Middle frontal gyrus (tissue), 1 donor: Measurements from ENCODE around the gene NGEF.

Source experiments
- DNase-seq: peaks from one replicate; pipeline ENCODE4 v3.0.0-alpha.2; 2015; ENCODE audit warnings: low spot score; ENCODE audit errors: extremely low spot score

NGEF gene

GRCh38 chr2:233000886-233001750, 11.9 kb downstream of the NGEF start:
- DNase-seq = no peak

DNA sequence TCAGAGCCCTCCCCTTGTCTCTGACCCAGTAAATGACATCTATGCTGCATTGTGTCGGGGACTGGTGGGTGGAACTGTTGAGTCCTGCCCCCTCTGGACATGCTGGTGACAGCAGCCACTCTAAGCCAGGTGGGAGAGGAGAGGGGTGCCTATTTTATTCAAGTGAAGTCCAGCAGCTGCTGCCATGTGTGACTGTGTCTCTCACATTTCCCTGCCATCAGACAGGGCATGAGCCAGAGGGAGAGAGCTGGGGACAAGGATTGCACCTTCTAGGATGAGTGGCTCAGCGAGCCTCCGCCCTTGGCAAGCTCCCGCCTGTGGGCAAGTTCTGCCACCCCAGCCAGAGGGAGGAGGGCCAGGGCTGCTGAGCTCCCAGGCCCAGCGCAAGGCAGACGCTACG, 13.7 kb downstream of the NGEF start:
- DNase-seq = no peak

GRCh38 chr2:232998666-232998985, 14.4 kb downstream of the NGEF start:
- DNase-seq = no peak

DNA sequence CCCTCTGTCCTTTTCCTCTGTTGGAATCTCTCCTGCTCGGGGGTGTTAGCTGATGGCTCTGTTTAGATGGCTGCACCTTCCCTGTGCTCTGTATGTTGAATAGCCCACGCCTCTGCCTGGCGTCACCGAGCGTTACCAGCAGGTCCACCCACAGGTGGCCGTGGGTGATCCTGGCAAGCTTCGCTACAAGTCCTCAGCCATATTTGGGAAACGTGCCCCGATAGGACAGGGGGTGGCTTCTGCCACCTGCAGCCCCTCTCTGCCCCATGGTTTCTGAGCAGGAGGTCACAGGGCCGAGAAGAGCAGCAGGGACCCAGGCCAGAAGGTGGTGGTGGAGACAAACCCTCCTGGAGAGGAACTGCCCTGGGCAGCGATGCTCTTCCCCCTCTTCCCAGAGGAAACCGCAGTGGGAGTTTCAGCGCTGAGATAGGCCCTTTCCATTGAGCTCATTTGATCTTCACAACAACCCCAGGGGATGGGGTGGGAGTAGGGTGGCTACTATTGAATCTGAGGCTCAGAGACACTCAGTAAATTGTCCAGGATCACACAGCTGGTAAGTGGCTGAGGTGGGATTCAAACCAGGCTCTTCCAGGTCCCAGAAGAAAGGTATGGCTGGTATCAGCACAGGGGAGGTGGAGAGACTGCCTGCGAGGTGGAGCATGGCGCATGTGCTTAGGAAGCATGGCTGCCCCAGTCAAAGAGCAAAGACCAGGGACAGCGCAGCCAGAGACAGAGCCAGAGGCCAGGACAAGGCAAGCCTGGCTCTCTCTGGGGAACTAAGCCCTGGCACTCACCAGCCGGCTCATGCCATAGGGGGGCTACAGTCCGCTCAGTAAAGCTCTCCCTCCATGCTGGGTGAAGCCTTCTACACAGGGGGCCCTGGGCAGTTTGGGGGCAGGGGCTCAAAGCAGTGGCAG, 15.0 kb downstream of the NGEF start:
- DNase-seq = no peak

DNA sequence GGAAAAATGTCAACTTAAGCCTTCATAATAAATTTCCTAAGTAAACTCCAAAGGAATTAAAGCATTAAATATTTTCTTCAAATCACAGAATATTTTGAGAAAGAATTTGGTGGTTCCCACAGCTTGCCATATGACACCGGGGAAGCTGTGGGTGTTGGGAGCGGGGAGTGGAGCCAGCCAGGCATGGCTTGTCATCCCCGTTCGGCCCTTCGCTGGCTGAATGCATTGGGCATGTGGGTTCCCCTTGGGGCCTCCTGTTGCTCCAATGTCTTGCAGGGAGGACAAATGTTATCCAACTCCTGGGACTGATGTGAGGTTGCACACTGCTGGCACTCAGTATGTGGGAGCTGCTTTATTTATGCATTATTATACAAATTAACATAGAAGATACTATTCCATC, 18.6 kb downstream of the NGEF start:
- DNase-seq = no peak

DNA sequence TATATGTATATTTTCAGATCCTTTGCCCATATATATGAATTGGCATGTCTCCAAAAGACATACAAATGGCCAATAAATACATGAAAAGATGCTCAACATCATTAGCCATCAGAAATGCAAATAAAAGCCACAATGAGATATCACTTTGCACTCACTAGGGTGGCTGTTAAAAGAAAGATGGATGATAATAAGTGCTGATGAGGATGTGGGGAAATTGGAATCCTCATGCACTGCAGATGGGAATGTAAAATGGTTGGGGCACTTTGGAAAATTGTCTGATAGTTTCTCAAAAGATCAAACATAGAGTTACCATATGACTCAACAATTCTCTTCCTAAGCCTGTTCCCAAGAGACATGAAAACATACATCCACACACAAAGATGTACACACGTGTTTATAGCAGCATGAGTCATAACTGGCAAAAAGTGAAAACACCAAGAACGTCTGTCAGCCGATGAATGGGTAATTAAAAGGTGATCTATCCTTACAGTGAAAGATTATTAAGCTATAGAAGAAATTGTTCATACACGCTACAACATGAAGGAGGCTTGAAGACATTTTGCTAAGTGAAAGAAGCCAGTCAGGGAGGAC, 19.7 kb downstream of the NGEF start:
- DNase-seq = no peak

GRCh38 chr2:232986155-232986554, 26.9 kb downstream of the NGEF start:
- no peak for DNase-seq

GRCh38 chr2:232984451-232985207, 28.4 kb downstream of the NGEF start:
- DNase-seq = no peak

DNA sequence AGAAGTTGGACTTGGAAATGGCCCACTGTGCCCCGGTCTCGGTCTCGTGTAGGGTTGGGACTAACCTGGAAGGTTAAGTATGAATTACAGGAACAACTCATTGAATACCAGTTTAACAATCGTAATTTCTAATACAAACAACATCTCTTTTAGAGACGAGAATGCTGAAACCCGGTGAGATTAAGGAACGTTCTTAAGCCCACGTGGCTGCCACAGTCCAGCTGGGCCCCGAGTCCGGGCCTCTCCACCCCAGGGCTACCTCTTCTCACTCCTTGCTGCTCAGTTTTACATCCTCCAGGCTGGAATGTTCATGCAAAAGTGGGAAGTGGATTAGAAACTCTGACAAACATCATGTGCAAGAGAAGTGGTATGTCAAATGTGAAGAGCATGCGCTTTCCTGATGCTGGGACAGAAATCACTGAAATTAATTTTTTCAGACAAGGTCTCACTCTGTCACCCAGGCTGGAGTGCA, 29.4 kb downstream of the NGEF start:
- DNase-seq = no peak

GRCh38 chr2:232982926-232983668, 30.0 kb downstream of the NGEF start:
- DNase-seq = no peak

DNA sequence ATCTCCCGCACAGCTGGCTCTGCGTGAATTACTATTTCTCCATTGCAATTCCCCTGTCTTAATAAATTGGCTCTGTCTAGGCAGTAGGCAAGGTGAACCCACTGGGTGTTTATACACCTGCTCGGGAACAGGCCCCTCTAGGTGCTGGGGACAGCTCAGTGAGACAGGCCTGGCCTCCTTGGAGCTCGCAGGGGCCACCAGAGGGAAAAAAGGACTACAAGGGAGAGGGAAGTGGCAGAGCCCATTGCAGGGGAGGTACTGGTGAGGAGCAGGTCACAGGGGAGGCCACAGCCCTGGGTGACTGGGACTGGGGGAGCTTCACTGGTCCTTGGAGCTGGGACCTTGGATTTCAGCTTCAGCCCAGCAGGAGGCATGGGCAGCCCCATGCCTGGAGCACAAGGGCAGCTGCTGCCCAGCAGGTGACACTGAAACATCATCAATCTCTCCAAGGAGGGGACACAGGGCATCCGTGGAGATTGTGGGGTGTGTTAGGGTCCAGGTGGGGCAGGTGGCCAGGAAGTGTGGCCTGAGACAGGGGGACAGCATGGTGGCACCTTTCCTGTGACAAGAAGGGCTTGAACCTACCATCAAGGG, 31.2 kb downstream of the NGEF start:
- no peak for DNase-seq

DNA sequence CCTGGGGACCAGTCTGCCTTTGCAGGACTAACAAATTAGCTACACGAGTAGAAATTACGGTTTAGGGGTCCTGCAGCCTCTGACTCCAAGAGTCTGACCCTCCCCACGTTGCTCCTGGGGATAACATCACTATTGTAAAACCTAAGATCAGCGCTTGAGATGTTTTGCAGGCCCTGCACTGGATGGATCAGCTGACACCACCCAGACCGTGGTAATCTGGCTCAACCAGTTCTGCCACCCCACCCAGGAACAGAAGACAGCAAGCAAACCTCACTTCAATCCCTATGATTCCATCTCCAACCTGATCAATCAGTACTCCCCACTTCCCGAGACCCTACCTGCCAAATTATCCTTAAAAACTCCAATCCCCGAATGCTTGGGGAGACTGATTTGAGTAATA, 31.7 kb downstream of the NGEF start:
- DNase-seq = no peak

DNA sequence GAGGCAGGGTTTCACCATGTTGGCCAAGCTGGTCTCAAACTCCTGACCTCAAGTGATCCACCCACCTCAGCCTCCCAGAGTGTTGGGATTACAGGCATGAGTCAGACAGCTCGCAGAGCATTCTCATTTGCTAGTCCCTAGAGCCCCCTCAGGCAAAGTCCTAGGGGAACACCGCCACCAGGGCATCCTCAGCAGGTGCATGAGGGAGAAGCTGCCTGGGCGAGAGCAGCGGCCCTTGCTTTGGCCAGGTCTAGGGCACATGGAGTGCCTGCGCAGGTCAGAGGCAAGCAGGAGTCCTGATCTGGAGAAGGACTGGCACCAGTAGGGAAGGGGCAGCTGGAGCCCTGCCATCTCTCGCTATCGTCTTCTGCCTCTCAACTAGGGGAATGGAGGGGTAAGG, 32.4 kb downstream of the NGEF start:
- no peak for DNase-seq

- DNase-seq = no peak
Observed at GRCh38 chr2:232979871-232980461, 33.1 kb downstream of the NGEF start.

DNA sequence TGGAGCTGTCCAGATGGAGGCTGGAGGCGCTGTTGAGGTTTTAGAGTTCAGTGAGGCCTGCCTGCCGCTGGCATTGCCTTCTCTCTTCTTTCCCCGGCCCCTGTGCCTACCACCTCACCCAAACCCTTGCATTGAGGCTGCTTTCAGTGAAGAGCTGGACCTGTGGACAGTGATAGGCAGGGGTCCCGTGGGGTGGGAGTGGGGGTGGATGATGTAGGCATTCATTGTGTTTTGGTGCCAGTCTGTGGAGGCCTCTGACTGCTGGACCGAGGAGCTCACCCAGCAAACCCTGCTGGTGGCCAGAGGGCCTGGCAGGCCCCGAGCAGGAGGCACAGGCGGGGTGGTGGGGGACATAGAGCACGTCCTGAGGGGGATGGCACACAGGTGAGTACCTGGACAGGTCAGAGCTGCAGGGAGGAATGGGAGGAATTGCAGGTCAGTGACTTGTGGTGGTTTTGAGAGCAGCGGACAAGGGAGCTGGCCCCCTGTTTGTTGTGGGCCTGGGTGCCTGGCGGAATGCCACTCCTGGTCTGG, 35.6 kb downstream of the NGEF start:
- no peak for DNase-seq

GRCh38 chr2:232976666-232977437, 36.2 kb downstream of the NGEF start:
- no peak for DNase-seq

GRCh38 chr2:232976176-232976575, 36.9 kb downstream of the NGEF start:
- no peak for DNase-seq

DNA sequence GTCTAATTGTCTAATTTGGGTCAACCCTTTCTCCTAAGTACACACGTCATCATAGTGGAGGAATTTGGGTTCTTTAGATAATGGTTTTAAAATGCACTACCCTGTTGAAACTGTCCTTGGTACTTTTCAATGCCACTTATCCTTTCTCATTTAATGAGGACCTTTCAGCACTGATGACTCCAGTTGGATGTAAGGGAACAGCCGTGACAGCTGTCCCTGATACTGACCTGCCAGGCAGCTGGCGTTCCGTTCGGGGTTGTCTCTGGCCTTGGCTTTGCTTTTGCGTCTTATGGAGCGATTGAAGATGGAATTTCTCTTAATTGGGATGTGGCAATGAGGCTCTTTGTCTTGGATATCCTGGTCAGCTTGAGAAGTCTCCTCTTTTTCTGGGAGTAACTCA, 38.7 kb downstream of the NGEF start:
- DNase-seq = no peak

DNA sequence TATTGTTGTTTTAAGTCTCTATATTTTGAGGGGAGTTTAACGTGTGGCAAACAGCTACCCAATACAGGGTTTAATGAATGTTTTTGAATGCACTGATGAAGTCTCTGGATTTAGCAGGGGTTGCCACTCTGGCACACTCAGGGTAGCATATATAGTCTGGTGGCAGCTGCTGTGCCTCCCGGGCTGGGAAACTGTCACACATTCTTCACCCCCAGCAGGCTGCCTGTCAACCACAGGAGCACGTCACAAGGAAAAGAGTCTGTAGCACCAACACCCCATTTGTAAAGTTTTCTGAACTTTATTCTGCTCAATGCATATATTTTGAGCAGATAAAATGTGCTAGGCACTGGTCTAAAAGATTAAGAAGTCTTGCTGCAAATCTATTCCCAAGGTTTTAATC, 39.3 kb downstream of the NGEF start:
- DNase-seq = no peak
